ENCODE measurements around the gene FERMT1. TPM values are rescaled to one million over a fixed set of nuclear protein-coding genes. Genes with fewer than 3 reads are reported as not detected.
"Not testable (repeated sequence)": the region's sequence is repeated elsewhere in the genome, so short reads cannot be mapped to it uniquely, and the experiment has no call there.

FERMT1 gene
- total RNA-seq, 4 donors from 2014 or later = 12.4 to 21.2 (median 16.2) TPM

GRCh38 chr20:6114696-6115095, 8.1 kb downstream of the FERMT1 start:
- peaks cover 0 to 5% (median 0%) of the 10 kb centered on the region in 4 donors for H3K4me1 ChIP-seq
- no peak for TF ChIP-seq CTCF (IDR thresholded peaks at IDR 0.05)
- TF ChIP-seq POLR2A (IDR thresholded peaks at IDR 0.05) = no peak
- H3K36me3 ChIP-seq = peaks cover 0 to 19% (median 0%) of the 10 kb centered on the region in 3 donors
- no peaks in the 10 kb centered on the region for H3K27me3 ChIP-seq
- H3K9me3 ChIP-seq = no peaks in the 10 kb centered on the region
- no peak overlapping the region for H3K27ac ChIP-seq
- DNase-seq = no peak
- no peak overlapping the region for H3K4me3 ChIP-seq

DNA sequence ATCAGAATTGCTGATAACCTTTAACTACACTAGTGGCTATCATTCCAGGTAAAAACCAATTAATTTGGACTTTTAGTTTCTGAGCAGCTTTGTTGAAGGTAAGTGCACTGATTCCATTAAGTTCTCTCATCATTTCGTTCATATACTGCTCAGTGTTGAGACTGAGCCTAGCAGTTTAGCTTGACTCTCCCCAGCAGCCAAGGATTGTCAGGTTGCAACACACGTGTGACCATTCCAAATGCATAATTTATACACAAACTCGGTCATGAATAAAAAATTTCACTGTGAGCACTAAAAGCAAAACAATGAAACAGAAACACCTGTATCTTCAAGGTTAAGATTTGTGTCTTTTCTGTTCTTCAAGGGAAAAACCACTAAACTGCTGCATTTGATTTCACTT, 8.9 kb downstream of the FERMT1 start:
- H3K36me3 ChIP-seq = peaks cover 0 to 25% (median 0%) of the 10 kb centered on the region in 3 donors
- peaks cover 0 to 5% (median 0%) of the 10 kb centered on the region in 4 donors for H3K4me1 ChIP-seq
- TF ChIP-seq CTCF (IDR thresholded peaks at IDR 0.05) (no peak), POLR2A (IDR thresholded peaks at IDR 0.05) (no peak)
- H3K27ac ChIP-seq = no peak overlapping the region
- H3K27me3 ChIP-seq = no peaks in the 10 kb centered on the region
- H3K9me3 ChIP-seq = no peaks in the 10 kb centered on the region
- DNase-seq = no peak
- H3K4me3 ChIP-seq = no peak overlapping the region

DNA sequence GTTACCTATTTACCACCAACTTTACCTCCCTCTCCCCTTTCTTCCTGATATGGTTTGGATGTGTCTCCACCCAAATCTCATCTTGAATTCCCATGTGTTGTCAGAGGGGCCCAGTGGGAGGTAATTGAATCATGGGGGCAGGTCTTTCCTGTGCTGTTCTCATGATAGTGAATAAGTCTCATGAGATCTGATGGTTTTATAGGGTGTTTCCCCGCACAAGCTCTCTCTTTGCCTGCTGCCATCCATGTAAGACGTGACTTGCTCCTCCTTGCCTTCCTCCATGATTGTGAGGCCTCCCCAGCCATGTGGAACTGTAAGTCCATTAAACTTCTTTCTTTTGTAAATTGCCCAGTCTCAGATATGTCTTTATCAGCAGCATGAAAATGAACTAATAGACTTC, 9.9 kb downstream of the FERMT1 start:
- not testable (repeated sequence) for H3K27ac ChIP-seq, DNase-seq, H3K4me1 ChIP-seq, H3K4me3 ChIP-seq, H3K27me3 ChIP-seq, H3K9me3 ChIP-seq
- H3K36me3 ChIP-seq = peaks cover 0 to 25% (median 0%) of the 10 kb centered on the region in 3 donors

GRCh38 chr20:6108330-6108729, 14.5 kb downstream of the FERMT1 start:
- DNase-seq = no peak
- H3K36me3 ChIP-seq = peaks cover 0 to 12% (median 0%) of the 10 kb centered on the region in 3 donors
- H3K27ac ChIP-seq = no peak overlapping the region
- H3K4me3 ChIP-seq = no peak overlapping the region
- H3K9me3 ChIP-seq = no peaks in the 10 kb centered on the region
- TF ChIP-seq POLR2A (IDR thresholded peaks at IDR 0.05) (no peak), CTCF (IDR thresholded peaks at IDR 0.05) (no peak)
- H3K27me3 ChIP-seq = no peaks in the 10 kb centered on the region
- H3K4me1 ChIP-seq = peaks cover 0 to 9% (median 0%) of the 10 kb centered on the region in 4 donors

- Histone ChIP-seq H3K9me3 (no peaks in the 10 kb centered on the region), H3K27me3 (no peaks in the 10 kb centered on the region), H3K4me3 (no peak overlapping the region), H3K4me1 (peaks cover 0 to 9% (median 0%) of the 10 kb centered on the region in 4 donors), H3K36me3 (peaks cover 0 to 6% (median 0%) of the 10 kb centered on the region in 3 donors), H3K27ac (no peak overlapping the region)
- no peak for DNase-seq
- no peak for TF ChIP-seq CTCF (IDR thresholded peaks at IDR 0.05)
- TF ChIP-seq POLR2A (IDR thresholded peaks at IDR 0.05) = no peak
These were observed 18.2 kb downstream of the FERMT1 start for GRCh38 chr20:6104493-6105188.

- no peaks in the 10 kb centered on the region for H3K9me3 ChIP-seq
- no peaks in the 10 kb centered on the region for H3K27me3 ChIP-seq
- H3K4me1 ChIP-seq = peaks cover 0 to 9% (median 0%) of the 10 kb centered on the region in 4 donors
- DNase-seq = no peak
- no peak overlapping the region for H3K27ac ChIP-seq
- no peak for TF ChIP-seq CTCF (IDR thresholded peaks at IDR 0.05)
- TF ChIP-seq POLR2A (IDR thresholded peaks at IDR 0.05) = no peak
- no peak overlapping the region for H3K4me3 ChIP-seq
- H3K36me3 ChIP-seq = no peaks in the 10 kb centered on the region
These were observed 19.5 kb downstream of the FERMT1 start for GRCh38 chr20:6103301-6103700.
